Esophagus muscularis mucosa (tissue), 4 donors: ENCODE results near the gene MRPL33.

Source experiments
- EP300 ChIP-seq: sonication (generic); formaldehyde crosslinking; IDR thresholded peaks from one replicate; pipeline ENCODE4 v1.6.1; 2017; ENCODE audit warnings: antibody characterized with exemption
- POLR2A ChIP-seq: fragments of 450-650 bp; IDR thresholded peaks from one replicate; pipeline ENCODE4 v1.6.1; 2017; ENCODE audit warnings: antibody characterized with exemption, moderate library complexity, mild to moderate bottlenecking, low read depth
- TF ChIP-seq, protein P1 (sequence below), 3 experiments: fragments of 200-600 bp in 2 of 3; fragments of 450-650 bp in 1 of 3; sonication (generic) in 2 of 3; IDR thresholded peaks; one replicate each; pipeline ENCODE4 v1.5.1; 2017 to 2019; ENCODE audit warnings: antibody characterized with exemption in 3 of 3, mild to moderate bottlenecking in 2 of 3, moderate library complexity in 1 of 3

DNA sequence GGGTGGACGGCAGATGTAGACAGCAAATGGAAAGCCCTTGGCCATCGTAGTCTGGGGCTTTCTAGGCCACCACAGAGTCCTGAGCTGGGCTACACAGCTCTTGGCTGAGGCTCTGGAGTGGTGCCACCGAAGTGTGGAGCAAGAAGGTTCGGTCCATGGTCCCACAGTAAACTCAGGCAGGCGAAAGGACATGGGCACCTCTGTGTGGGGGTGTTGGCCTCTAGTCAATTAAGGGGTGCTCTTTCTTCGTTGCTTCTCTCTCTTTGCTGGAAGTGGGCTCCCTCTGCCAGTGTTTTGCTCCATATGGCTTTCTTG is 34.7 kb upstream of the MRPL33 start:
- TF ChIP-seq, protein P1, sequence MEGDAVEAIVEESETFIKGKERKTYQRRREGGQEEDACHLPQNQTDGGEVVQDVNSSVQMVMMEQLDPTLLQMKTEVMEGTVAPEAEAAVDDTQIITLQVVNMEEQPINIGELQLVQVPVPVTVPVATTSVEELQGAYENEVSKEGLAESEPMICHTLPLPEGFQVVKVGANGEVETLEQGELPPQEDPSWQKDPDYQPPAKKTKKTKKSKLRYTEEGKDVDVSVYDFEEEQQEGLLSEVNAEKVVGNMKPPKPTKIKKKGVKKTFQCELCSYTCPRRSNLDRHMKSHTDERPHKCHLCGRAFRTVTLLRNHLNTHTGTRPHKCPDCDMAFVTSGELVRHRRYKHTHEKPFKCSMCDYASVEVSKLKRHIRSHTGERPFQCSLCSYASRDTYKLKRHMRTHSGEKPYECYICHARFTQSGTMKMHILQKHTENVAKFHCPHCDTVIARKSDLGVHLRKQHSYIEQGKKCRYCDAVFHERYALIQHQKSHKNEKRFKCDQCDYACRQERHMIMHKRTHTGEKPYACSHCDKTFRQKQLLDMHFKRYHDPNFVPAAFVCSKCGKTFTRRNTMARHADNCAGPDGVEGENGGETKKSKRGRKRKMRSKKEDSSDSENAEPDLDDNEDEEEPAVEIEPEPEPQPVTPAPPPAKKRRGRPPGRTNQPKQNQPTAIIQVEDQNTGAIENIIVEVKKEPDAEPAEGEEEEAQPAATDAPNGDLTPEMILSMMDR (IDR thresholded peaks at IDR 0.05) = no peak
- TF ChIP-seq EP300 (no peak), POLR2A (no peak)
